Adrenal gland (tissue), 5 donors: Measurements from ENCODE around the gene CATSPER3.

Source experiments
- POLR2A ChIP-seq, 2 donors: fragments of 450-650 bp; IDR thresholded peaks; one replicate each; pipeline ENCODE4 v1.6.1; 2017; ENCODE audit warnings: antibody characterized with exemption in 2 of 2, mild to moderate bottlenecking in 2 of 2, moderate library complexity in 1 of 2
- TF ChIP-seq, protein P1 (sequence below), 6 experiments: fragments of 450-650 bp in 4 of 6; fragments of 200-600 bp in 2 of 6; sonication (generic) in 1 of 6; IDR thresholded peaks; 1 replicate in 5 of 6; 2 replicates in 1 of 6; pipeline versions ENCODE4 v1.5.1 to v1.8.0; 2016 to 2021; ENCODE audit warnings: antibody characterized with exemption in 6 of 6, mild to moderate bottlenecking in 2 of 6, moderate library complexity in 1 of 6
- donor health status: DM: no; HTN: no; CAD: no.

DNA sequence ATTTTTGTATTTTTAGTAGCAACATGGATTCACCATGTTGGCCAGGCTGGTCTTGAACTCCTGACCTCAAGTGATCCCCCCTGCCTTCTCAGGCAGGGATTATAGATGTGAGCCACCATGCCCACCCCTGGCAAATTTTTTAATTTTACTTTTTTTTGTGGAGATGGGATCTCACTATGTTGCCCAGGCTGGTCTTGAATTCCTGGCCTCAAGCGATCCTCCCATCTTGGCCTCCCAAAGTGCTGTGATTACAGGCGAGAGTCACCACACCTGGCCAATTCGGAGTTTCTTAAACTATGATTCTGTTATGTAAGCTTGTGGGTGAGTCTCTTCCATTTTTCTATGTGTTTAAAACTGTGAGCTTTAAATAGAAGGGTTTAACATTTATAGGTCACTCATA is 35.2 kb upstream of the CATSPER3 start:
- TF ChIP-seq, protein P1, sequence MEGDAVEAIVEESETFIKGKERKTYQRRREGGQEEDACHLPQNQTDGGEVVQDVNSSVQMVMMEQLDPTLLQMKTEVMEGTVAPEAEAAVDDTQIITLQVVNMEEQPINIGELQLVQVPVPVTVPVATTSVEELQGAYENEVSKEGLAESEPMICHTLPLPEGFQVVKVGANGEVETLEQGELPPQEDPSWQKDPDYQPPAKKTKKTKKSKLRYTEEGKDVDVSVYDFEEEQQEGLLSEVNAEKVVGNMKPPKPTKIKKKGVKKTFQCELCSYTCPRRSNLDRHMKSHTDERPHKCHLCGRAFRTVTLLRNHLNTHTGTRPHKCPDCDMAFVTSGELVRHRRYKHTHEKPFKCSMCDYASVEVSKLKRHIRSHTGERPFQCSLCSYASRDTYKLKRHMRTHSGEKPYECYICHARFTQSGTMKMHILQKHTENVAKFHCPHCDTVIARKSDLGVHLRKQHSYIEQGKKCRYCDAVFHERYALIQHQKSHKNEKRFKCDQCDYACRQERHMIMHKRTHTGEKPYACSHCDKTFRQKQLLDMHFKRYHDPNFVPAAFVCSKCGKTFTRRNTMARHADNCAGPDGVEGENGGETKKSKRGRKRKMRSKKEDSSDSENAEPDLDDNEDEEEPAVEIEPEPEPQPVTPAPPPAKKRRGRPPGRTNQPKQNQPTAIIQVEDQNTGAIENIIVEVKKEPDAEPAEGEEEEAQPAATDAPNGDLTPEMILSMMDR (IDR thresholded peaks at IDR 0.05): no peak
- TF ChIP-seq POLR2A (IDR thresholded peaks at IDR 0.05): no peak
